ENCODE results near the gene SLC7A10.

Gene SLC7A10

DNA sequence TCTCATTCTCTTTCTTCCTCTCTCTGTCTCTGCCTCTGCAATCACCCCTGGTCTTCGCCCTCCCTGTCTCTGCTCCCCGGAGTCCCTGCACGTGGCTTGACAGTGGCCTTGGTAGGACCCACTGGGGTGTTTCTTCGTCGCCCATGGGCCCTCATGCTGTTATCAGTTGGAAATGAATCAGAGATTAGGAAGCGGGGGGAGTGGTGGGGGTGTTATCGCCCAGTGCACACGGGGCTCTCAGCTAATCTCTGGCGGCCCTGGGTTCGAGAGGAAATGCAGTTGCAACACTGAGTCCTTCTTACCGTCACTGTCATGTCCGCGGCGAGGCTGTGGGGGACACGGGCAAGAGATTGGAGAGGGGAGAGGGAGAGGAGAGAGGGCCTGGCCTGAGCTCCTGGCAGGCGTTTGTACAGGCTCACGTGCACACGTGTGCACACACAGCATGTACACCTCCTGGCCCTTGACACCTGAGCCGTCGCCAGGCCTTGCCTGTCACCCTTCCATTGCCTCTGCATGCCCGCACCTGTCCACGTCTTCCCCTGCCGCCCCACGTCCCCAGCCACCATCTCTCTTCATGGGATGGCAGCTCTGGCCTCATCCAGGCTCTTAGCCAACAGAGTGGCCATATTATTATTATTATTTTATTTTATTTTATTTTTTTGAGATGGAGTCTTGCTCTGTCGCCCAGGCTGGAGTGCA, 37.8 kb upstream of the SLC7A10 start:
- TF ChIP-seq, protein P1, sequence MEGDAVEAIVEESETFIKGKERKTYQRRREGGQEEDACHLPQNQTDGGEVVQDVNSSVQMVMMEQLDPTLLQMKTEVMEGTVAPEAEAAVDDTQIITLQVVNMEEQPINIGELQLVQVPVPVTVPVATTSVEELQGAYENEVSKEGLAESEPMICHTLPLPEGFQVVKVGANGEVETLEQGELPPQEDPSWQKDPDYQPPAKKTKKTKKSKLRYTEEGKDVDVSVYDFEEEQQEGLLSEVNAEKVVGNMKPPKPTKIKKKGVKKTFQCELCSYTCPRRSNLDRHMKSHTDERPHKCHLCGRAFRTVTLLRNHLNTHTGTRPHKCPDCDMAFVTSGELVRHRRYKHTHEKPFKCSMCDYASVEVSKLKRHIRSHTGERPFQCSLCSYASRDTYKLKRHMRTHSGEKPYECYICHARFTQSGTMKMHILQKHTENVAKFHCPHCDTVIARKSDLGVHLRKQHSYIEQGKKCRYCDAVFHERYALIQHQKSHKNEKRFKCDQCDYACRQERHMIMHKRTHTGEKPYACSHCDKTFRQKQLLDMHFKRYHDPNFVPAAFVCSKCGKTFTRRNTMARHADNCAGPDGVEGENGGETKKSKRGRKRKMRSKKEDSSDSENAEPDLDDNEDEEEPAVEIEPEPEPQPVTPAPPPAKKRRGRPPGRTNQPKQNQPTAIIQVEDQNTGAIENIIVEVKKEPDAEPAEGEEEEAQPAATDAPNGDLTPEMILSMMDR (IDR thresholded peaks at IDR 0.05; ENCODE audit: low read depth, low read length, missing control alignments): no peak
- in situ Hi-C loops (cut with HindIII; ENCODE audit: low sequenced_read_pairs): no loop called here
- no peak for DNase-seq (ENCODE audit: low read depth)
- H3K4me3 ChIP-seq (ENCODE audit: low read depth, low read length): no peak overlapping the region

DNA sequence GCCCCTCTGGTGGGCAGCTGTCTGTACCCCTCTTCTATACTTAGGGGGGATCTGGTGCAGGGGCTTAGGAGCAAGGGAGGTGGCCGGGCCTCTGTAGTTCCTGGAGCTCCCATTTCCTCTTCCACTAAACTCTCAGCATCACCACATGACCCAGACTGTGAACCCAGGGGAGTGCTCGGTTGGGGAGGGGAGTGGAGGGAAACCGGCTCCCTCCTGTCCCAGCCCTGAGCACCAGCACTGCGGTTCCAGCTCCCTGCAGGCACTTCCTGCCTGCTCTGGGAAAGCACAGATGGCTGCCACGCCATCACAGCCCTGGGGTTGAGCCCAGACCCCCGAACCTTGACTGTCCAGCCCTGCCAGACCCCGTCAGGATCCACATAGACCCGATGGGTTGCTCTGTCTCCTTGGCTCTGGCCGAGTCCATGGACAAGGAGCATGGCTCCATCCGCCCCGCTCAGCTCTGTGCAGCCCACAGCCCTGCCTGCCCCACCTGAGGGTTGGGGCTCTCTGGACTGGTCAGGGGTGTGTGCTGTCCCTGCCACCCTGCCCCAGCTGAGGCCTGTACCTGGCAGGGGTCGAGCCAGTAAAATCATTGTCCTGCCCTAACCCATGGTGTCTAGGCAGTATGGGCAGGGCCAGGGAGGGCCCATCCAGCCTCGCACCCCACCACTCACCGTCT, 36.0 kb upstream of the SLC7A10 start:
- H3K4me3 ChIP-seq (ENCODE audit: low read depth, low read length): no peak overlapping the region
- TF ChIP-seq, protein P1 (IDR thresholded peaks at IDR 0.05; ENCODE audit: low read depth, low read length, missing control alignments): no peak
- DNase-seq (ENCODE audit: low read depth): no peak
- in situ Hi-C loops (cut with HindIII; ENCODE audit: low sequenced_read_pairs): no loop called here

DNA sequence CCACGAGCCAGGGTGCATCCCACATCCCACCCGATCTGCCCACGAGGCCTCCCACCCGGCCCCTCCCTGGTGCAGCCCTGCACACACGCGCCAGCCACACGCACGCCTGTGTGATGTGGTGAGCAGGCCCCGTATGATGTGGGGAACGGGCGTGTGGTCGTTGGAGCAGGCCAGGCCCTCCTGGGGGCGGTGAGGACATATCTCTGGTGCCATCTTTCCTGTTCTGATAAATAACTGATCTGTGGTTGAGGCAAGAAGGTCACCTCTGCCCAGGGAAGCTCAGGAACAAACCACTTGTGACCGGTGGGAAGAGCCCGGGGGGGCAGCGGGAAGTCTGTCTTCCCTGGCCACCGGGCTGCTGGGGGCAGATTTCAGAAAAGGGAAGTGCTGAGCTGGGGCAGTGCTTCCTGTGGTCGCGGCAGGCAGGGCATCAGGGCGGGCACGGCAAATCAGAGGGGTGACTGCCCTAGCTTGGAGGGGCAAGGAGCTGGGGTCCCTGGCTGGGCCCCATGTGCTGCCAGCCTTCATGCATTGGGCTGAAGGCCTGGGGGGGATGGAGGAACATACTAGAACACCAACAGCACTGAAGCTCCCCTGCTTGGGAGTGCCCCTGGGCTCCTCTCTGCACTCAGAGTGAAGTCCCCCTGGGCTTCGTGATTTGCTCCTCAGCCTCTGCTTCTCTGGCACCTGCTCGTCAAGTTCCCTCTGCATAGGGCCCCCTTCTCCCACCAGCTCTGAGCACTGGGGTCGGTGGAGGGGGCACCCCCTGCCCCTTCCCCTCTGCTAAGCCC, 35.2 kb upstream of the SLC7A10 start:
- H3K4me3 ChIP-seq (ENCODE audit: low read depth, low read length): no peak overlapping the region
- in situ Hi-C loops (cut with HindIII; ENCODE audit: low sequenced_read_pairs): no loop called here
- no peak for DNase-seq (ENCODE audit: low read depth)
- TF ChIP-seq, protein P1 (IDR thresholded peaks at IDR 0.05; ENCODE audit: low read depth, low read length, missing control alignments): no peak

DNA sequence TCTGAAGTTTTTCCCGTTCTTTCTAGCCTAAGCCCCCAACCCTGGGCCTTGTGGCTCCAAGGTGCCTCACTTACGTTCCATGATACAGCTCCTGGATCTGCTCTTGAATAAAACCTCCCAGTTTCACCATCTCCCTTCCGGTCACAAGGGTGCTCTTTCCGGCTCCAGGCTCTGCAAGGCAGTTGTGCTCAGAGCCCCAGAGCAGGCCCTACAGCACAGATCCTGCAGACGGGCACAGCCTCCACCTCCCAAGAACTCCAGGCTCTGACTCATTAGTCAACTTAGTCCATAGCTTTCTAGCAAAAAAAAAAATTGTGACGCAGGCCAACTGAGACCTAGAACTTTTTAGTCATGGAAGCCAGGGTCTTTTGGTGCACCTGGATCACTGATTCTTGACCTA, 33.9 kb upstream of the SLC7A10 start:
- TF ChIP-seq, protein P1 (IDR thresholded peaks at IDR 0.05; ENCODE audit: low read depth, low read length, missing control alignments): no peak
- DNase-seq (ENCODE audit: low read depth): no peak
- in situ Hi-C loops (cut with HindIII; ENCODE audit: low sequenced_read_pairs): no loop called here
- no peak overlapping the region for H3K4me3 ChIP-seq (ENCODE audit: low read depth, low read length)

DNA sequence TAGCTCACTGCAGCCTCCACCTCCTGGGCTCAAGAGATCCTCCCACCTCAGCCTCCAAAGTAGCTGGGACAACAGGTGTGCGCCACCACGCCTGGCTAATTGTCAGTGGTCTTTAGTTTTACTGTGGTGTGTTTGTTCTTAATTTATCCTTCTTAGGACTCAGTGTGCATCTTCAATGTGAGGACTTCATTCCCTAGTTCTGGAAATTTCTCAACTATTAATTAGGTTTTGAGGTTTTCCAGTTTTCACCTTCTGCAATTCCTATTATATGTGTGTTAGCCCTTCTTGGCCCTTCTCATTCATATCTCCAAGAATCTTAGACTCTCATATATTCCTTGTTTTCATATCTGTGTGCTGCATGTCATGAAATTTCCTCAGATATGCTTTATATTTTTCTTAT, 32.2 kb upstream of the SLC7A10 start:
- TF ChIP-seq, protein P1 (IDR thresholded peaks at IDR 0.05; ENCODE audit: low read depth, low read length, missing control alignments): no peak
- in situ Hi-C loops (cut with HindIII; ENCODE audit: low sequenced_read_pairs): no loop called here
- H3K4me3 ChIP-seq (ENCODE audit: low read depth, low read length): no peak overlapping the region
- no peak for DNase-seq (ENCODE audit: low read depth)

DNA sequence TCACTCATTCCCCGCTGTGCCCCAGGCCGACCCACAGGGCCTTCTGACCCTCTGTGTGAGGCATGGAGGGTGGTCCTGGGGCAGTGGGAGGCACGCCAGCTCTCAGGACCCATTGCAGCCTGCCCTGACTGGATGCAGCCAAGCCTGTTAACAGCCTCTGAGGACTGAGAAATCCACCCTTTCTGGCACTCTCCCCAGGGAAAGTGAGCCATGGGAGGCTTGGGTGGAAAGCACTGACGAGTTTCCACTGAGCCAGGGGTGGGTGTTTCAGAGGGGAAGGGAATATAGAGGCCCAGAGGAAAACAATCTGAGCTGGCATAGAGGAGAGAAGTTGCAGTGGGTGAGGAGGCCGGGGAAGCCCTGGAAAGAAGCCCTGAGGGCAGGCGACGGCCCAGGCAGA, 30.6 kb upstream of the SLC7A10 start:
- in situ Hi-C loops (cut with HindIII; ENCODE audit: low sequenced_read_pairs): no loop called here
- TF ChIP-seq, protein P1 (IDR thresholded peaks at IDR 0.05; ENCODE audit: low read depth, low read length, missing control alignments): no peak
- DNase-seq (ENCODE audit: low read depth): no peak
- H3K4me3 ChIP-seq (ENCODE audit: low read depth, low read length): no peak overlapping the region
